ENCODE data around the gene TNRC6A.

- TF ChIP-seq CTCF (IDR thresholded peaks at IDR 0.05; ENCODE audit: insufficient read depth, low read length, poor library complexity, severe bottlenecking) (no peak), EZH2phosphoT487 (conservative IDR thresholded peaks at IDR 0.05; ENCODE audit: low read length) (no peak)
Measured at GRCh38 chr16:24822542-24822941, 93.1 kb downstream of the TNRC6A start.

All from SU-DHL-6 (cell line).